Middle frontal gyrus (tissue), 1 donor: Measurements from ENCODE around the gene ATG12.

ENCODE experiments used
- DNase-seq: peaks from one replicate; pipeline ENCODE4 v3.0.0-alpha.2; 2015; ENCODE audit warnings: low spot score; ENCODE audit errors: extremely low spot score

ATG12 gene

GRCh38 chr5:115807654-115808052 is 33.7 kb downstream of the ATG12 start:
- DNase-seq = no peak

GRCh38 chr5:115806986-115807653 is 34.2 kb downstream of the ATG12 start:
- no peak for DNase-seq

- DNase-seq = no peak
Measured at GRCh38 chr5:115801984-115802383, 39.4 kb downstream of the ATG12 start.

GRCh38 chr5:115801152-115801551 is 40.2 kb downstream of the ATG12 start:
- DNase-seq = no peak

GRCh38 chr5:115800108-115800507 is 41.3 kb downstream of the ATG12 start:
- DNase-seq = no peak

- no peak for DNase-seq
Measured at GRCh38 chr5:115798252-115798651, 43.1 kb downstream of the ATG12 start.

GRCh38 chr5:115796656-115797055 is 44.7 kb downstream of the ATG12 start:
- no peak for DNase-seq

- no peak for DNase-seq
Measured at GRCh38 chr5:115795700-115796099, 45.7 kb downstream of the ATG12 start.

GRCh38 chr5:115788440-115788839 is 52.9 kb downstream of the ATG12 start:
- no peak for DNase-seq

GRCh38 chr5:115787426-115787825 is 53.9 kb downstream of the ATG12 start:
- DNase-seq = no peak

GRCh38 chr5:115785381-115786065 is 55.8 kb downstream of the ATG12 start:
- DNase-seq = no peak

- no peak for DNase-seq
Measured at GRCh38 chr5:115778417-115778816, 62.9 kb downstream of the ATG12 start.
